Stimulated activated CD4-positive, alpha-beta T cell treated with anti-CD3 and anti-CD28 coated beads, Interleukin-12 subunit alpha, Interleukin-12 subunit beta, amount 100 ng/mL, for 4 hours (primary cell): ENCODE data around the gene GRK6.

Source experiments
- DNase-seq: peaks from one replicate; pipeline ENCODE4 v3.0.0-alpha.2; 2020

Gene GRK6

DNA sequence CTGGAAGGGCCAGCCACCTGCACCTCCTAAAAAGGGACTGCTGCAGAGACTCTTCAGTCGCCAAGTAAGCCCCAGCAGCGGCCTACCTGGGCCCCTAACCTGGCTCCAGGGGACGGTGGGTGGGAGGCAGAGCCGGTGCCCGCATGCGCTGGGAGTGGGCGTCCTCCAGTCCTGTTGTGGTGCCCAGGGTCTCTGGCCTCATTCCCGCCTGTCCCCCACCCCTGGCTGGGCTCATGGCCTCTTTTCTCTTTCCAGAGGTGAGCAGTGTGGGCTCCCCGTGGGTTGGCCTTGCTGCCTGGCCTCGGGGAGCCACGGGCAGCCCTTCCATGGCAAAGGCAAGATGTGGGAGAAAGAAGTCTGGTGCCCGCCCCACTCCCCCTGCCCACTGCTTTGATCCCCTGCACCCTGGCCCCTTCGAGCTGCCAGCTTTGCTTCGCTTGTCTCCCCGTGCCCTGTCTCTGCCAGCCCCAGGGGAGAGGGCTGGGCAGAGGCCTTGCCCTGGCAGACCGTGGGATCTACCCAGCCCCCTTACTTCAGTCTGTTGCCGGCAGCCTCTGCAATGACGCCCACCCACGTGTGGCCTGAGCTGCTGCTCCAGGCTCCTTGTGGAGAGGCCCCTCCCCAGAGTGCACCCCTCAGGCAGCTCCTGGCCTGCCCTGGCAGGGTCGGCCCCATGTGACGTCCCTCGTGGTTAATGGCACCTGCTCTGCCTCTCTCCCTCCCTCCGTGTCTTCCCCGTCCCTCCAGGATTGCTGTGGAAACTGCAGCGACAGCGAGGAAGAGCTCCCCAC, 14.7 kb downstream of the GRK6 start:
- no peak for DNase-seq

GRCh38 chr5:177442066-177442826, 15.8 kb downstream of the GRK6 start:
- no peak for DNase-seq

DNA sequence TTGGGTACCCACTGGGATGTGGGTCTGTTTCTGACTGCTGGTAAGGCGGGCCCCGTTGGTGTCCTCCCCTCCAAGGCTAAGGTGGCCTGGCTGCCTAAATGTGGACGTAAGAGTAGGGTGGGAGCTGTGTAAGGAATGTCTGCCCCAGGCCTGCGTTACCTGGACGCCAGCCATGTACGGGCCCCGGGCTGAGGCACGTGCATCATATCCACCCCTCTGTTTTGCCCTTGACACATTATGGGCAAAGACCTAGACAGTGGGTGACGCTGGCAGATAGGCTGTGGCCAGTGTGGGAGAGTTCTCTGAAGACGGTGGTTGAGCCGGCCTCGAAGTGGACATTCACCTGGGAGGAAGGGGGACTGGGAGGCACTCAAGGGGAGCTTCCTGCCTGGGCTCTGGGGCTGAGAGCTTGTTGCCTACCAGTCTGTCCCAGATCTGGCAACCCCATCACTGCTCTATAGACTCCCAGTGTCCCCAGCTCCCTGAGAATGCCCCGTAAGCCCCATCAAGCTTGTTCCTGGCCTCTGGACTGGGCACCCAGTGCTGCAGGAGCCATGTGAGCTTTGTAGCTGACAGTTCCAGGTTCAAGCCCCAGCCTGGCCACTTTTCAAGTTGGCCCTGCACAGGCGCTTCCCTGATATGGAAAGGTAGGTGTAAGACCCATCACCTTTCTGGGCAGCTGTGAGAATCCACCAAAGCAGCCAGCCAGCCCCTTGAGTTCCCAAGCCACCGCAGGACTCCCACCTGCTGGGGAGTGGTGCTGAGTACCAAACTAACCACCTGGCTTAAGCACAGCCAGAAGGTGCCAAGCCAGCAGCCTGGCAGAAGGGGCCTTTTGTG, 16.9 kb downstream of the GRK6 start:
- DNase-seq: no peak

DNA sequence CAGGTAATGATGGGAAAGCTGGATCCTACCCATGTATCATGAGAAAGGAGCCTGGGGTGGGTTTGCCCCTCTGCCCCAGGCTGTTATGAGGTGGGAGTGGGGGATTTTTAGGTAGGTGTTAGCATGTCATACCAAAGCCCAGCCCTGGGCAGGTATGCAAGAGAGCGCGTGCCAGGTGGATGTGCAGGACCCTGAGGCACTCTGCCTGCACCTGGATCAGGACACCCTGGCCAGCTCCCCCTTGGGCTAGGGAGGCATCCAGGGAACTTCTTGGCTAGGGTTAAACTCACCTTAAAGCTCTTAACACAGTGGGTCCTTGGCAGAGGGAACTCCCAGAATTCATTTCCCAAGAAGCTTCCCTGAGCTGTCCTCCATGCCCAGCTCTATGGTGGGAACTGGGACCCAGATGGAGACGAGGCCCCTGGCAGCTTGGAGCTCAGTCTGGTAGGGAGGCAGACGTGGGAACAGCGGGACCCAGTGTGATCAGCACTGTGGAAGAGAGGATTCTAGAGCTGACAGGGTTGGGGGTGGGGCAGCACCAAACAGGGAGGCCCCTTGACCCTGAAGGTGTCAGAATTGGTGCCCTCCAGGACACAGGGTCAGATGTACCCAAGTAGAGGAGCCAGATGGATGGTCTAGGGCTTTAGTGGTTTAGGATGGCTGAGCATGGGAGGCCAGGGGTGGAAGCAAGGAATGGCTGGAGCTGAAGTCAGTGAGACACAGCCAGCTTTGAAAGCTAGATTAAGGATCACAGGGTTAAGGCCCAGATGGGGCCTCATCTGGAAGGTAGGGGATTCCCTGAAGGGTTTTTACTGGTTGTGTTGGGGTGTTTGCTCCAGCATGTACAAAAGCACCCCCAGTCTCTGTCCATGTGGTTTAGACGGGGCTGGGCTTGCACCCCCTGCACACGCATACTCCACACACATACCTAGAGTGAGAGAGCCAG, 17.9 kb downstream of the GRK6 start:
- DNase-seq: no peak

DNA sequence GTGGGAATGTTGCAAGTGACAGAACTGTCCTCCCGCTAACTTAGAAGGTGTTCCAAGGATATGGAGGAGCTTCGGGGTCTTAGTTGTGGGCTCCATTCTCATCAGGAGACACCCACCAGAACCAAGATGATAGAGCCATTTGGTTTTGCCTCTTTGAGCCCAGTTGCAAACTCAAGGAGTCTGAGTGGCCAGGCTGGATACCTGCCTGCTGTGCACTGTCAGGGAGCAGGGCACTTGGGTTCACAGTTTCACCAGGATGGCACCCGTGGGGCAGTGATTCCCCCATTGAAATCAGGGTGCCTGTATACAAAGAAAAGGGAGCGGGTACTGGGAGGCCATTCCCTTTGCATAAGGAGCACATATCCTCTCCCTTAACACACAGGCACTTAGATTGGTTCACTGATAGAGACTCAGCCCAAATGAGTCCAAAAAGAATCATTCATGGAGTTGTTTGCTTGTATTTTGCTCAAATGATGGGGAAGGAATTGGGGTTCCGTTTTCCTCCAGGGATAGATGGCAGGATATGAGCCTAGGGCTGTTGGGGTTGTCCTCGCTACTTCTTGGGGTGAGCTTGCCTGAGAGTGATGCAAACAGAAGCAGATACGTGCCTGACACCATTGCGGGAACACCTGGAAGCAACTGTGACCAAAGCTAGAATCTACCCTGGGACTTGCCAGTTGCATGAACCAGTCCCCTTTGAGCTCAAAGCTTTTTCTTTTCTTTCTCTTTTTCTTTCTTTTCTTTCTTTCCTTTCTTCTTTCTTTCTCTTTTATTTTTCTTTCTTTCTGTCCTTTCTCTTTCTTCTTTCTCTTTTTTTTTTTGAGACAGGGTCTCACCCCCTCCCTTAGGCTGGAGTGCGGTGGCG, 18.8 kb downstream of the GRK6 start:
- no peak for DNase-seq

- DNase-seq: no peak
These were observed 19.4 kb downstream of the GRK6 start for GRCh38 chr5:177445917-177446199.

DNA sequence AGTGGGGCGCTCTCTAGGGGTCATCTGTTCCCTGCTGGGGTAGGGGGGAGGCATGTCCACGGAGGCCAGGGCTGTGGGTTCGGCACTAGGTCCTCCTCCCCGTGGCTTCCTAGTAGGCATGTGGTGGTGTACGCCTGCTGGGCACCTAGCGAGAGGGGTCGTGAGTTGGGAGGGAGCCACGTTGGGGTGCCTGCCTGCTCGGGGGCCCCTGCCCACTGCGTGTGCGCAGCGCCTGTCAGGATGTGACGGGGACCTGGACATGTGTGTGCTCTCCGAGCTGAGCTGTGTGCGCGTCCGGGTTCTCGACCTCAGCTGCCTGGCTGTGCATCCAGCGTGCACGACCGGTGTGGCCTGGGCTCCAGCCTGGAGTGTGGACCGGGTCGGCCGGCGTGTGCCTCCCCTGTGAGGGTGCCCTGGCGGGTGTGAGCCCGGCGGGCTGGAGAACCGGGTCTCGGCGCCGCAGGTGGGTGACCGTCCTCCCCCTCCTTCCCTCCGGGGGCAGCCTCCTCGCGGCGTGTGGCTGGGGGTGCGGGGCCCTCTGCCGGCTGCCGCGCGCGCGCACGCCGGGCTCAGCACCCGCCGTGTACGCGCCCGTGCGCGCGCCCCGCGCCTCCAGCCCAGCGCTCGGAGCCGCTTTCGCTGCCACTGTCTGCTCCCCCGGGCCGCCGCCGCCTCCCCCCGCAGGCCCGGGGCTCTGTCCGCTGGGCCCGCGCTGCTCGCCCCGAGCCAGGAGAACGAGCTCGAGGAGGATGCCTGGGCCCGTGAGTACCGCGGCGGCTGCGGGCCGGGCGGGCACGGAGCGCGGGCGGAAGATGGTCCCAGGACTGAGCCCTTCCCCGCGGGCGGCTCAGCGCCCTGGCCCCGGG, 20.0 kb downstream of the GRK6 start, which contains the start of gene PRR7:
PRR7 (plus strand) TSS at position 615 of the 866 bp plus-strand sequence. CDS start 8,254 bp downstream, outside the sequence.
- DNase-seq: peak; percentile 70

GRCh38 chr5:177447066-177447610, 20.7 kb downstream of the GRK6 start:
- DNase-seq: peak; percentile 59

GRCh38 chr5:177447611-177448243, 21.3 kb downstream of the GRK6 start:
- no peak for DNase-seq

- DNase-seq: no peak
These were observed 21.9 kb downstream of the GRK6 start for GRCh38 chr5:177448244-177448950.

DNA sequence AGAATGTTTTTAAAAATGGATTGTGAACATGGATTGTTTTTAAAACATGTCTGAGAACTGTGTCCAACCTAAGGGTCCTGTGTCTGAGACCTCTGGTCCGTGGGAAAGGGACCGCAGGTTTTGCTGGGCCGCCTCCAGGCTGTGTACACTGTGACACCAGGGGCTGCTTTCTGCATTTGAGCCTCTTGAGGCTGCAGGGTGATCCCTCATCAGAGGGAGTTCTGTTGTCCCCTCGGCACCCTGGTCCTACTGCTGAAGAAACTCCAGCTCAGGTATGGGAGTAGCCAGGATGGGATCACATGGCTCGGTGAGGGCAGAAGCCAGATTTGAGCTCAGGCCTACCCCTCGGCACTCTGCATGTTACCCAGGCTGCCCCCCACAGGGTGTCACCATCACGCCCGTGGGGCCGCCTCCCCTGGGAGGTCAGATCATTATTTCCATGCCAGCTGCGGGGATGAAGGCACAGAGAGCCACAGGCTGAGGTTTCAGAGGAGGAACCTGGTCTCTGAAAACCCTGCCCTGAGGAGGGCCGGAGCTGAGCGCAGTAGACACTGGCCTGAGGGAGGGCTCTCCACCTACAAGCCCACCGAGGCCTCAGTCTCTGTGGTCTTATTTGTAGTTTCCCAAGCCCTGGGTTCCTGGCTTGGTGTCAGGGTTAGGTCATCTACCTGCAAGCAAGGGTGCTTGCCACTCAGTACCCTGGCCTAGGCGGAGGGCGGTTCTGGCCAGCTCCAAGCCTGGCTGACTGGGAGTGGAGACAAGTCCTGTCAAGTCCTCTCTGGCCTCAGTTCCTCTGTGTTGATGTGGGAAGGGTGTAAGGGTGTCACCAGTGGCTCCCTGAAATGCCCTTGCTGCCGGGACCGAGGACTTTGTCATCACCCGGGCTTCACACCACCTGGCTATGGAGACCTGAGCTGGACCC, 22.9 kb downstream of the GRK6 start:
- DNase-seq: no peak

GRCh38 chr5:177450667-177451424, 24.4 kb downstream of the GRK6 start:
- no peak for DNase-seq

GRCh38 chr5:177452688-177453638, 26.5 kb downstream of the GRK6 start:
- DNase-seq: no peak

DNA sequence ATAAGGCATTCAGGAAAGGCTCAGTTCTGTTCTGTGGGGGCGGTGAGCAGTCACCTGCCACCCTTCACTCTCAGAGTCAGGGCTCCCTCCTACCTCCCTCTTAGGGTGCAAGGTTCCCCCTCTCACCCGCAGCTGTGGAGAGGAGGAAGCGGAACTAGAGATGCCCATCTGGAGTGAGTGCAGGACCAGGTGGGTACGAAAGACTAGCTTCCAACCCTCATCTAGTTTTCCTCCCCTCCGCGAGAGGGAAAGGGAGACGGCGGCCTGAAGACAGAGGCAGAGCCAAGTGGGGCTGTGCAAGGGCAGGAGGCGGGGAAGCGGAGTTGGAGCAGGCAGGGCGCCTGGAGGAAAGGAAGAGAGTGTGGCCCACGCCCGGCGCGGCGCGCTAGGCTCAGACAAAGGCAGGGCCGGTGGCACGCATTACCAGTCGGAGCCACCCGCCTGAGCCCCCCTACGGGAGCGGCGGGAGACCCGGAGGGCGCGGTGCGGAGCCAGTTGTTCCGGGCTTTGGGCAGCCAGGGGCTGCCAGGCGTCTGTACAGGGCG, 27.4 kb downstream of the GRK6 start:
- no peak for DNase-seq

DNA sequence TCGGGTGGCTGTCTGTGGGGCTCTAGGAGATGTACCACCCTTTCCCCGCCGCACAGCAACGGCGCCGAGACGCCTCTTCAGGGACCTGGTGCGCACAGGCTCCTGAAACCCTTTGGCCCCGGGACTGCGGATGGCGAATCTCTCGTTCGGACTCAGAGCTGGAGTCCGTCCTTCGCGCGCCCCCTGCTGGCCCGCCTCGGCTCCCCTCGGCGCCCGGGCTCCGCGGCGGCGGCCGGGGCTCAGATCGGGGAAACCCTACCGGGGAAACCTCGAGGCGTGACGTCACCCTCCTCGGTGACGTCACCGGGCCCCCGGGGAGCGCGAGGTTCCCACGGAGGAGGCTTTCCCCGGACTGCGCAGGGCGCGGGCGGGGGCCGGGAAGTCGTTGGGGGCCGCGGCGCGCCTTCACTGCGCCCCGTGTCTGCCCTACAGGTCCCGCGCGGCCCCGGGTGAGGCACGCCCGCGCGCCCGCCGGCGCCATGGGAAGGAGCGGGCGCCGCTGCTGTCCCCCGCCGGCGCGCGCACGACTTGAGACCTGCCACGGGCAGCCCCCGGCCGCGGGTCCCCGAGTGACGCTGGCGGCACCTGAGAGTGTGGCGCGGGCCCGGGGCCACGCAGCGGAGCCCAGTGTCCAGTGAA, 28.0 kb downstream of the GRK6 start:
- peak; percentile 96 for DNase-seq
